CD4-positive, alpha-beta T cell treated with Interleukin-21 for 1 hour (primary cell): Measurements from ENCODE around the gene ID2.

ENCODE experiments used
- DNase-seq: peaks from one replicate; pipeline ENCODE4 v3.0.0-alpha.2; 2020

The ID2 gene

GRCh38 chr2:8671176-8671575 is 10.7 kb upstream of the ID2 start:
- DNase-seq: no peak

- DNase-seq: no peak
These were observed 10.1 kb upstream of the ID2 start for GRCh38 chr2:8671802-8672201.

GRCh38 chr2:8672940-8673339 is 8.9 kb upstream of the ID2 start:
- no peak for DNase-seq

- no peak for DNase-seq
These were observed 8.5 kb upstream of the ID2 start for GRCh38 chr2:8673381-8673780.

GRCh38 chr2:8674420-8675009 is 7.3 kb upstream of the ID2 start:
- DNase-seq: no peak

GRCh38 chr2:8675543-8675942 is 6.3 kb upstream of the ID2 start:
- no peak for DNase-seq

GRCh38 chr2:8676191-8676920 is 5.5 kb upstream of the ID2 start:
- no peak for DNase-seq

- no peak for DNase-seq
These were observed 4.8 kb upstream of the ID2 start for GRCh38 chr2:8676921-8677645.

- peak; percentile 40 for DNase-seq
These were observed 3.9 kb upstream of the ID2 start for GRCh38 chr2:8677646-8678592.

- peak; percentile 86 for DNase-seq
These were observed 2.9 kb upstream of the ID2 start for GRCh38 chr2:8678731-8679566.

GRCh38 chr2:8679567-8679826 is 2.4 kb upstream of the ID2 start:
- DNase-seq: no peak

- DNase-seq: no peak
These were observed 1.8 kb upstream of the ID2 start for GRCh38 chr2:8679827-8680731.

- peak; percentile 70 for DNase-seq
These were observed 765 bp upstream of the ID2 start for GRCh38 chr2:8680822-8681760.

GRCh38 chr2:8682719-8683667 is 1.1 kb downstream of the ID2 start:
- peak; percentile 52 for DNase-seq

GRCh38 chr2:8684540-8684877 is 2.7 kb downstream of the ID2 start:
- DNase-seq: peak; percentile 59

- DNase-seq: peak; percentile 47
These were observed 3.2 kb downstream of the ID2 start for GRCh38 chr2:8684878-8685696.

GRCh38 chr2:8685697-8686358 is 4.0 kb downstream of the ID2 start:
- DNase-seq: peak; percentile 80
